Transverse colon (tissue), 3 donors: Measurements from ENCODE around the gene LAMA4.

ENCODE experiments used
- POLR2A ChIP-seq: fragments of 450-650 bp; IDR thresholded peaks from one replicate; pipeline ENCODE4 v1.6.1; 2016; ENCODE audit warnings: antibody characterized with exemption, mild to moderate bottlenecking, moderate library complexity
- TF ChIP-seq, protein P1 (sequence below), 5 experiments: fragments of 200-600 bp in 3 of 5; fragments of 450-650 bp in 2 of 5; sonication (generic) in 3 of 5; IDR thresholded peaks; 1 replicate in 2 of 5; 2 replicates in 3 of 5; pipeline ENCODE4 v1.5.1; 2016 to 2017; ENCODE audit warnings: antibody characterized with exemption in 5 of 5, inconsistent platforms in 3 of 5, mild to moderate bottlenecking in 2 of 5, moderate library complexity in 1 of 5

DNA sequence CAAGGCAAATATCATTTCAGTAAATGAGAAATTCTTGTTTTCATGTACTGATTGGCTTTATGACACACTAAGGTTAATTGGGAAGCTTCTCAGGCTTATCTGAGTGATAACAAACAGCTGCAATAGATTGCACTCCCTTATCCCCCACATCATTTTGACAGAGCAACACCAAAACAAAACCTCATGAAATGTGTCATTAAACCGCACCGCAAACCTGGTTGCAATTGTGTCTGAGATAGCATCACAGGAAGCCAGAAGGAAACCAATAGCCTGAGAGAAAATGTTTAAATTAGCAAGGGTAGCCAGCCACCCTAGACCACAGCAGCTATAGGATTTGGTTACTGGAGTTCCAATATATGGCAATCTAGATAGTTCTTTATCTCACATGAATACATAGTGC lies 31.6 kb upstream of the LAMA4 start:
- TF ChIP-seq, protein P1, sequence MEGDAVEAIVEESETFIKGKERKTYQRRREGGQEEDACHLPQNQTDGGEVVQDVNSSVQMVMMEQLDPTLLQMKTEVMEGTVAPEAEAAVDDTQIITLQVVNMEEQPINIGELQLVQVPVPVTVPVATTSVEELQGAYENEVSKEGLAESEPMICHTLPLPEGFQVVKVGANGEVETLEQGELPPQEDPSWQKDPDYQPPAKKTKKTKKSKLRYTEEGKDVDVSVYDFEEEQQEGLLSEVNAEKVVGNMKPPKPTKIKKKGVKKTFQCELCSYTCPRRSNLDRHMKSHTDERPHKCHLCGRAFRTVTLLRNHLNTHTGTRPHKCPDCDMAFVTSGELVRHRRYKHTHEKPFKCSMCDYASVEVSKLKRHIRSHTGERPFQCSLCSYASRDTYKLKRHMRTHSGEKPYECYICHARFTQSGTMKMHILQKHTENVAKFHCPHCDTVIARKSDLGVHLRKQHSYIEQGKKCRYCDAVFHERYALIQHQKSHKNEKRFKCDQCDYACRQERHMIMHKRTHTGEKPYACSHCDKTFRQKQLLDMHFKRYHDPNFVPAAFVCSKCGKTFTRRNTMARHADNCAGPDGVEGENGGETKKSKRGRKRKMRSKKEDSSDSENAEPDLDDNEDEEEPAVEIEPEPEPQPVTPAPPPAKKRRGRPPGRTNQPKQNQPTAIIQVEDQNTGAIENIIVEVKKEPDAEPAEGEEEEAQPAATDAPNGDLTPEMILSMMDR (IDR thresholded peaks at IDR 0.05), result no peak
- no peak for TF ChIP-seq POLR2A
